Suppressor macrophage treated with lipopolysaccharide for 1 hour (primary cell): ENCODE results near the gene POLR3E.
"Not testable (repeated sequence)": the region's sequence is repeated elsewhere in the genome, so short reads cannot be mapped to it uniquely, and the experiment has no call there.

Experiments used
- DNase-seq, 3 donors: peaks; one replicate each; pipeline ENCODE4 v3.0.0-alpha.2; 2020 to 2022

POLR3E gene

DNA sequence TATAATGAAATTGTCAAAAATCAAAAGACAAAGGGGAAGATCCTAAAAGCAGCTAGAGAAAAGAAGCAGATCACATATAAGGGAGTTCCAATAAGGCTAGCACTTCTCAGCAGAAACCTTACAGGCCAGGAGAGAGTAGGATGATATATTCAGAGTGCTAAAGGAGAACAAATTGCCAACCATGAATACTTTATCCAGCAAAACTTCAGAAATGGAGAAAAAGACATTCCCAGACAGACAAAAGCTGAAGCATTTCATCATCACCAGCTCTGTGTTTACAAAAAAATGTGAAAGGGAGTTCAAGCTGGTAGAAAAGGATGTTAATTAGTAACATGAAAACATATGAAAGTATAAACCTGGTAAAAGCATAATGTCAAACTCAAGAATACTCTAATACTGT is 39.8 kb downstream of the POLR3E start:
- no peak for DNase-seq

- no peak for DNase-seq
Measured at GRCh38 chr16:22337849-22338635, 40.8 kb downstream of the POLR3E start.

DNA sequence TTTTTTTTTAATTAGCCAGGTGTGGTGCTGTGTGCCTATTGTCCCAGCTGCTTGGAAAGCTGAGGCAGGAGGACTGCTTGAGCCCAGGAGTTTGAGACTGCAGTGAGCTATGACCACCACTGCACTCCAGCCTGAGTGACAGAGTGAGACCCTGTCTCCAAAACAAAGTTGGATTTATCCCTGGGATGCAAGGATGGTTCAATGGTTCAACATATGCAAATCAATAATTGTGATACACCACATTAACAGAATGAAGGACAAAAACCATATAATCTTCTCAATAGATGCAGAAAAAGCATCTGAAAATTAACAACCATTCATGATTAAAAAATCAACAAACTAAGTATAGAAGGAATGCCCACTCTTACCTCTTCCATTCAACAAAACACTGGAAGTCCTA is 43.7 kb downstream of the POLR3E start:
- no peak for DNase-seq

GRCh38 chr16:22342082-22342481 is 44.9 kb downstream of the POLR3E start:
- DNase-seq = no peak

- DNase-seq = peak; percentile 85 to 91 (median 88)
Measured at GRCh38 chr16:22346483-22346882, 49.3 kb downstream of the POLR3E start.

DNA sequence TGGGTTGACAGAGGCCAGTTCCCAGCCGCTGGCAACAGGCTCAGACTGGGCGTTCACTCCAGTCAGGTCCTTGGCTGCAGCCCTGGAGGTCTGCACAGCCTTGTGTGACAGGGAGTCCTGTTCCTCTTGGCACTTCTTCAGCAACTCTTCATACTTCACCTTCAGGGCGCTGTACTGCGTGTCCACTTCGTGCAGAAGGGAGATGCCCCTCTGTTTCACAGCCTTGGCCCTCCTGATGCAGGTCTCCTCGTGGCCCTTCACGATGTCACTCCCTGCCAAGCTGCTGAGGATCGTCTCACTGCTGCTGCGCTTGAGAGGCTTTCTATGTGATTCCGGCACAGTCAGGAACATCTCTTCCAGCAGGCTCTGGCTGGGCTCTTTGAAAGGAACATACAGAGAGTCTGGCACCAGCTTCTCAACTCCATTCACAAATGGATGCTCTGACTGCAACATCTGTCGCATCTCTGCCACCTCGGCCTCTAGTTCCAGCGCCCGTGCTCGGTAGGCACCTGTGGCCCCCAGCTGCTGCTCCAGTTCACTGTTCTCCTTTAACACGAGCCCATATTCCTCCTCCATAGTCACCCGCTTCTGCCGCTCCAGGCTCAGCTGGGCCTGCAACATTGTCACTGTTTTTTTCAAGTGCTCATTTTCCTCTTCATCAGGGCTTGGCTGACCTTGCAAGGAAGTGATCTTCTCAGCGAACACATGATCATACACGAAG is 50.1 kb downstream of the POLR3E start:
- DNase-seq = no peak

DNA sequence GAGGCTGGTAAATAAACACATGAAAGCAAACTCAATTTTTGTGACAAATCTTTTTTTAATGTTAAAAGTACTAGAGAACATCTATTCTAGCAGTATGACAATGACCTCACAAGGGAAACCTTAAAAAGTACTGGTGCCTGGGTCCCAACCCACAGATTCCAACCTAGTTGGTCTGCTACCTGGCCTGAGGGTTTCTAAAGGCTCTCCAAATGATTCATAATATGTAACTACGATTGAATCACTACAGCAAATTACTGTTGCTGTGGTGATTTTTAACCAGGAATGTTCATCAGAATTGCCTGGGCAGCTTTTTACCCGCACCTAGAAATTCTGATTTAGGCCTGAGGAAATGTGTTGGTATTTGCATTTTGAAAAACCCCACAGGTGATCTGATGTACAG is 51.1 kb downstream of the POLR3E start:
- no peak for DNase-seq

GRCh38 chr16:22351017-22351416 is 53.8 kb downstream of the POLR3E start:
- not testable (repeated sequence) for DNase-seq

DNA sequence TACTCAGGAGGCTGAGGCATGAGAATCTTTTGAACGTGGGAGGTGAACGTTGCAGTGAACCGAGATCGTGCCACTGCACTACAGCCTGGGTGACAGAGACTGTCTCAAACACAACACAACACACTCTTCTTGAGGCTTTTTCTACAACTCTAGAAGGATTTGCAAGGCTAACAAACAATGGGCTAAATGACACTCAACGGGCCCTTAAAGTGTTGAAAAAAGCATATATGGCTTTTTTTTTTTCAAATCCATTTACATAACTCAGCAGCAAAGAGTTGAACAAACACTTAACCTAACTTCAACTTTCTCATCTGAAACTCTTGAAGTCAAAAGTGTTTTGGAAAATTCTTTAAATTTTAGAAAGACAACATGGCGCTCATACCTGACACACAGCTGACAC is 54.9 kb downstream of the POLR3E start:
- no peak for DNase-seq

GRCh38 chr16:22352723-22353122 is 55.5 kb downstream of the POLR3E start:
- no peak for DNase-seq

- peak; percentile 78 to 94 (median 93) for DNase-seq
Measured at GRCh38 chr16:22353191-22353919, 56.1 kb downstream of the POLR3E start.

GRCh38 chr16:22353933-22354541 is 56.8 kb downstream of the POLR3E start:
- DNase-seq = no peak

- peak; percentile 37 to 68 (median 53) for DNase-seq
Measured at GRCh38 chr16:22355487-22355908, 58.3 kb downstream of the POLR3E start.

DNA sequence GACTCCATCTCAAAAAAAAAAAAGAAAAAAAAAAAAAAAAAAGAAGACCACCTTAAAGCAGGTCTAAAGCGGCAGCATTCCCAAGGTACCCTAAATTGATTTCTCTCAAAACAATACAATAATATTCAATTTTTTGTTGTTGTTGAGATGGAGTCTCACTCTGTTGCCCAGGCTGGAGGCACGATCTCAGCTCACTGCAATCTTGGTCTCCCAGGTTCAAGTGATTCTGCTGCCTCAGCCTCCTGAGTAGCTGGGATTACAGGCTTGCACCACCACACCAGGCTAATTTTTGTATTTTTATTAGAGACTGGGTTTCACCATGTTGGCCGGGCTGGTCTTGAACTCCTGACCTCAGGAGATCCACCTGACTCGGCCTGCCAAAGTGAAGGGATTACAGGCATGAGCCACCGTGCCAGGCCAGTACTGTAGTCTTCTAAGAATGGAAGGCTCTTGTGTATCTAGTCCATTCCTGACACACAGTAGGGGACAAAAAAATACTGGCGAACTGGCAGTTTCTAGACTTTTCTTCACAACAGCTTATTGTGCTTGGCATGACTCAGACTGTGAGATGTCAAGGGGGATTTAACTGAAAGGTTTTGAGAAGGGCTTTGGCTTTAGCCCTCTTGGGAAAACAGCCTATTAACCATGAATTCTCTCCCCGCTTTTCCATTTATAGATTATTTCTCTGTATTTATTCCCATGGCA is 59.9 kb downstream of the POLR3E start:
- no peak for DNase-seq

GRCh38 chr16:22357635-22357971 is 60.4 kb downstream of the POLR3E start:
- no peak for DNase-seq

DNA sequence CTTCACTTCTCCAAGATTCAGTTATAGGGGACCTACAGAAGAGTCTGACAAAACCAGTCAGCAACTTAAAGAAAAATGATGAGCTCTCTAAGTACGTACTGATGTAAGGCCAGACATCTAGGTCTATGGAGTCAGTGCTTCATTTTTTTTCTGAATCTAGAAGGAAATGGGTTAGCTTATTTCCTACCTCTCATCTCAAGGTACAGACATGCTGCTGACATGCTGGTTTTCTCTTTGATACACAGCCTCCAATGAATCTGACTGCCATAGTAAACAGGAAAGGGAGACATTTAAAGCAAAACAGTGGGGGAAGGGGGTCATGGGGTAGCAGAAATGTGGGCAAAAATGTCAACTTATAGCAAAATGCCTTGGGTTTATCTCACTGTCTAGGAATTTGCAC is 60.8 kb downstream of the POLR3E start:
- no peak for DNase-seq

GRCh38 chr16:22359679-22360078 is 62.5 kb downstream of the POLR3E start:
- no peak for DNase-seq

- no peak for DNase-seq
Measured at GRCh38 chr16:22360963-22361659, 63.9 kb downstream of the POLR3E start.

DNA sequence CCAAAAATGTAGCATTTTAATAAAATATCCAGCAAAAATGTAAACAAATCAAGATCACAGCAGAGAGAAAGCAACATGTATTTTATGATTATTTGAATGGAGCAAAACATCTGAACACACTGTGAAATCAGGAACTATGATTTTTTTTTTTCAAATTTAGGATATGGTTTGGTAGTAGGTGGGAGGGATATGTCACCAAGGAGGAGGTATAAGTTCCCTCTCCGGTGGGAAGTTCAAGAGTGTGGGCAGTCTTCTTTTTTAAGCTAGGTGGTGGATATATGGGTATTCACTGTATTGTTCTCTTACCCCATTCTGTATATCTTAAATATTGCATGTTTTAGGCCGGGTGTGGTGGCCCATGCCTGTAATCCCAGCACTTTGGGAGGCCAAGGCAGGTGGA is 67.0 kb downstream of the POLR3E start:
- DNase-seq = peak; percentile 42 to 59 (median 53)

DNA sequence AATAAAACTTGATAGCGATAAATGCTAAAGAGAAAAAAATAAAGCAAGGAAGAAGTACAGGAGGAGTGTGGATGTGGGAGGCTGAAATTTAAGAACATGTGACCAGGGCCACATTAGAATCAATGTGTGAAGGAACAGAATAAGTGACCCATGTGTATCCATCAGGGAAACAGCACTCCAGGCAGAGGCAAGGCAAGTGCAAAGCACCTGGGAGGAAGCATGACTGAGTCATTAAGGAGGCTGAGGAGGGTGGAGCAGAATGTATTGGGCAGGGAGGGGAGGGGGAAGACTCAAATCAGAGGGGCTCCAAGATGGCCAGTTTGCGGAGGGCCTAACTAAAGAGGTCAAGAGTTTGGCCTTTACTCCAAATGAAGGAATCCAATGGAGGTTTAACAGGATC is 69.2 kb downstream of the POLR3E start:
- DNase-seq = no peak

- DNase-seq = no peak
Measured at GRCh38 chr16:22366889-22367288, 69.7 kb downstream of the POLR3E start.
